Raji (cell line): ENCODE results near the gene NOC2L.

Experiments
- POLR2A ChIP-seq: IDR thresholded peaks from 2 replicates; pipeline ENCODE4 v1.6.1; 2011; ENCODE audit warnings: low read depth, low read length, control low read depth; ENCODE audit not compliant: insufficient read depth

NOC2L gene

GRCh38 chr1:936348-937264 lies 22.4 kb downstream of the NOC2L start:
- no peak for TF ChIP-seq POLR2A

- TF ChIP-seq POLR2A: no peak
Measured at GRCh38 chr1:935751-936231, 23.3 kb downstream of the NOC2L start.

GRCh38 chr1:934991-935750 lies 23.9 kb downstream of the NOC2L start:
- no peak for TF ChIP-seq POLR2A

GRCh38 chr1:933603-933940 lies 25.5 kb downstream of the NOC2L start:
- TF ChIP-seq POLR2A: no peak

- TF ChIP-seq POLR2A: no peak
Measured at GRCh38 chr1:932776-933602, 26.1 kb downstream of the NOC2L start.

GRCh38 chr1:932173-932510 lies 26.9 kb downstream of the NOC2L start:
- TF ChIP-seq POLR2A: no peak

- no peak for TF ChIP-seq POLR2A
Measured at GRCh38 chr1:931380-932172, 27.5 kb downstream of the NOC2L start.

GRCh38 chr1:930633-931138 lies 28.4 kb downstream of the NOC2L start:
- no peak for TF ChIP-seq POLR2A

- TF ChIP-seq POLR2A: no peak
Measured at GRCh38 chr1:929712-930632, 29.1 kb downstream of the NOC2L start.

- no peak for TF ChIP-seq POLR2A
Measured at GRCh38 chr1:928825-929661, 30.0 kb downstream of the NOC2L start.

GRCh38 chr1:927748-928147 lies 31.3 kb downstream of the NOC2L start:
- TF ChIP-seq POLR2A: no peak

- no peak for TF ChIP-seq POLR2A
Measured at GRCh38 chr1:927234-927633, 31.8 kb downstream of the NOC2L start.
